GM12878 (cell line): ENCODE measurements around the gene TRPT1. TPM values are rescaled to one million over a fixed set of nuclear protein-coding genes. Genes with fewer than 3 reads are reported as not detected.

Experiments
- BMI1 ChIP-seq: fragments of 450-650 bp; IDR thresholded peaks from 2 replicates; pipeline ENCODE4 v1.6.1; 2016; ENCODE audit warnings: mild to moderate bottlenecking, moderate library complexity, borderline replicate concordance
- E2F4 ChIP-seq: IDR thresholded peaks from 2 replicates; pipeline ENCODE4 v1.6.1; 2012; ENCODE audit warnings: low read depth, low read length, improper control_type of control experiment
- PAX8 ChIP-seq: fragments of 450-650 bp; IDR thresholded peaks from 2 replicates; pipeline ENCODE4 v1.6.1; 2017; ENCODE audit warnings: mild to moderate bottlenecking, moderate library complexity
- POLR2AphosphoS2 ChIP-seq: IDR thresholded peaks from 2 replicates; pipeline ENCODE4 v1.6.1; 2011; ENCODE audit warnings: low read depth, mild to moderate bottlenecking, low read length, improper control_type of control experiment, moderate library complexity
- POU2F2 ChIP-seq: IDR thresholded peaks from 3 replicates; pipeline ENCODE4 v1.6.1; 2011; ENCODE audit warnings: low read depth, mild to moderate bottlenecking, low read length, borderline replicate concordance
- RAD21 ChIP-seq: IDR thresholded peaks from 2 replicates; pipeline ENCODE4 v1.6.1; 2011; ENCODE audit warnings: mild to moderate bottlenecking, low read depth, low read length, moderate library complexity; ENCODE audit not compliant: insufficient read depth
- YY1 ChIP-seq: IDR thresholded peaks from 2 replicates; pipeline ENCODE4 v1.6.1; 2011; ENCODE audit warnings: low read depth, mild to moderate bottlenecking, low read length
- ZBTB4 ChIP-seq: fragments of 450-650 bp; formaldehyde crosslinking; IDR thresholded peaks from 2 replicates; pipeline ENCODE4 v1.4.0; 2022; ENCODE audit warnings: mild to moderate bottlenecking, moderate library complexity
- polyA plus RNA-seq, 11 experiments: library from polyadenylated mRNA; depleted of rRNA in 4 of 11; unstranded in 6 of 11; stranded (reverse) in 5 of 11; fragments of >200 nt; fragmentation: Nextera tagmentation in 4 of 11; fragmentation: Illumina TruSeq in 1 of 11; extraction: Ambion mirVana in 4 of 11; extraction: Trizol in 1 of 11; gene quantifications; 1 replicate in 1 of 11; 2 replicates in 10 of 11; pipeline versions ENCODE4 v1.2.1 to v1.2.3, GENCODE V29; 2011 to 2016; ENCODE audit warnings: inconsistent platforms in 2 of 11, missing spikeins in 2 of 11, low read depth in 1 of 11
- total RNA-seq, 4 experiments: library from RNA; depleted of rRNA in 3 of 4; stranded (reverse); fragments of >200 nt in 3 of 4; fragmentation: Illumina TruSeq in 1 of 4; extraction: Trizol in 1 of 4; gene quantifications; 2 replicates each; pipeline versions ENCODE4 v1.2.1 to v1.2.3, GENCODE V29; 2013 to 2021

TRPT1 gene
- total and polyA plus RNA-seq, 10 of the 15 experiments (the other 5 are each of a cell fraction or from before 2014, with no cell fraction given), result 7.1 to 63.0 (median 31.4) TPM

DNA sequence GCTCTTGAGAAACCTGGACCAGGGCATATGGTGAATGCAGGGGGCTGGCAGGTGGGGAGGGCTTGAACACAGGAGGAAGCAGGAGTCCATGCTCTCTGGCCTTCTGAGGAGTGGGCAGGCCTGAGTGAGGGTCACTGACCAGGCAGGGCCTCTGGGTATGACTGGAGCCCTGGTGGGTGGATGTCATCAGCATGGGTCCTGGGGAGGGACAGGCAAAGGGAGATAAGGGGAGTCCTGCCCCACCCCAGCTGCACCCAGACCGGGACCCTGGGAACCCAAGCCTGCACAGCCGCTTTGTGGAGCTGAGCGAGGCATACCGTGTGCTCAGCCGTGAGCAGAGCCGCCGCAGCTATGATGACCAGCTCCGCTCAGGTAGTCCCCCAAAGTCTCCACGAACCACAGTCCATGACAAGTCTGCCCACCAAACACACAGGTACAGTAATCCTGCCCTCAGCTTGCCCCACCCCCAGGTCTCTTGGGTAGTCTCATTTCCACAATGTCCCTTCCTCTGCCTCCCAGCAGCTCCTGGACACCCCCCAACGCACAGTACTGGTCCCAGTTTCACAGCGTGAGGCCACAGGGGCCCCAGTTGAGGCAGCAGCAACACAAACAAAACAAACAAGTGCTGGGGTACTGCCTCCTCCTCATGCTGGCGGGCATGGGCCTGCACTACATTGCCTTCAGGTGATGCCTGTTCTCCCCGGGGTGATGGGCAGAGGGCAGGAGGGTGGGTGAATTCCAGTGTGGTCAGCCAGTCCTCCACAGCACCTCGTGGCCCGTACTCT, 6.4 kb upstream of the TRPT1 start (continued):
- no peak for TF ChIP-seq ZBTB4 (CRISPR knock-in tag)
- no peak for TF ChIP-seq PAX8
- no peak for TF ChIP-seq RAD21
- TF ChIP-seq POLR2AphosphoS2, result no peak
- no peak for TF ChIP-seq E2F4
- no peak for TF ChIP-seq YY1
- no peak for TF ChIP-seq POU2F2
- no peak for TF ChIP-seq BMI1
